ENCODE measurements around the gene MYO5A. TPM values are rescaled to one million over a fixed set of nuclear protein-coding genes. Genes with fewer than 3 reads are reported as not detected.
A peak's percentile ranks its signal among the peaks of the same experiment; 100 is the strongest.

Gene MYO5A
- total RNA-seq, 1 experiment from 2014 or later, result 21.8 TPM

DNA sequence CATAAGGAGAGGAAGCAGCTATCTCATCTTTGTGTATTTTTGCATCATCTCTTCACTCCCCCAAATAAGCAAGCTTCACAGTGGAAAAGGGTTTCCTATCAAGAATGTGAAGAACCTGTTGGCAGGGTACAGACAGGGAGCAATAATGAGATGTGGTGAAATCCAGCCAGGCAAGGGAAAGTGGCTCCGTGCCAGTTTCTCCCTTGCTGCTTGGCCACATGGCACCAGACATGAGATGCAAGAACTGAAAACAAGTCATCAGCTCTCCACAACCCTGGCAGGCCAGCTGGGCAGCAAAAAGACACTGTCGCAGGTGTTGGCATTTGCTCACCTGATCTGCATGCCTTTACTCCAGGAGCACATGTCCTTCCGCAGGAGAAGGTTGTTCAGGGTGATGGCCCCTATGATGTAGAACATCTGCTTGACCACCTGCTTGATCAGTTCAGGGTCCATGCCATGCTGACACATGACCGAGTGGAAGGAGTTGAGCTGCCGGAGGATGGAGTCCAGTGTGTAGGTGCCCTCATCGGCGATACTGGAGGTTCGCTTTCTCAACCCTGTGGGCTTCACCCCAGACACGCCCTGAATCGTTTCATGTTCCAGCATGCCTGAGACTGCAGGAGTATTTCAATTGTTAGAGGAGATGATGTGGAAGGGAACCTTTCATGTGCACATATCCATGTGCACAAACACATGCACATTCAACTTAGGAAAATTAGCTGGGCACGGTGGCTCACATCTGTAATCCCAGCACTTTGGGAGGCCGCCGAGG is 209.8 kb downstream of the MYO5A start:
- Histone ChIP-seq H3K14ac (ENCODE audit: insufficient read depth, low read length) (no peak overlapping the region), H3K9me3 (ENCODE audit: control insufficient read depth, low read depth, low read length) (no peaks in the 10 kb centered on the region), H3K4ac (ENCODE audit: low read depth, low read length) (no peak overlapping the region), H3K27ac (ENCODE audit: insufficient read length, low read depth, low read length) (no peak overlapping the region), H2BK5ac (ENCODE audit: insufficient read length, low read length) (no peak overlapping the region), H3T11ph (ENCODE audit: low read length) (no peak overlapping the region), H3K9ac (ENCODE audit: extremely low read depth, insufficient read length, low read length) (no peak overlapping the region), H2AFZ (ENCODE audit: low read length) (no peak overlapping the region), H3K79me1 (ENCODE audit: insufficient read depth, low read depth, low read length, poor library complexity, severe bottlenecking) (no peaks in the 10 kb centered on the region), H2BK120ac (ENCODE audit: low read depth, low read length, poor library complexity, severe bottlenecking) (no peak overlapping the region), H4K5ac (ENCODE audit: insufficient read length, low read depth, low read length) (no peak overlapping the region), H2AK5ac (ENCODE audit: insufficient read length, low read length) (no peak overlapping the region), H3K56ac (ENCODE audit: insufficient read length, low read depth, low read length) (no peak overlapping the region), H3K18ac (ENCODE audit: insufficient read length, low read depth, low read length) (no peak overlapping the region), H2BK15ac (ENCODE audit: low read depth, low read length) (no peak overlapping the region), H3K4me2 (ENCODE audit: insufficient read depth, insufficient read length, low read length) (no peak overlapping the region), H3K23ac (ENCODE audit: insufficient read length, low read depth, low read length) (no peak overlapping the region), H2BK20ac (ENCODE audit: low read depth, low read length, poor library complexity, severe bottlenecking) (no peak overlapping the region), H3K23me2 (ENCODE audit: insufficient read length, low read depth, low read length, poor library complexity, severe bottlenecking) (no peaks in the 10 kb centered on the region), H4K8ac (replicated peaks; ENCODE audit: insufficient read length, low read depth, low read length) (no peak overlapping the region), H4K20me1 (ENCODE audit: control insufficient read depth, insufficient read depth, insufficient read length) (no peaks in the 10 kb centered on the region), H3K4me1 (ENCODE audit: insufficient read depth, low read length) (no peaks in the 10 kb centered on the region), H4K91ac (ENCODE audit: insufficient read length, low read depth, low read length) (no peak overlapping the region), H3K79me2 (ENCODE audit: insufficient read depth, low read length) (no peaks in the 10 kb centered on the region), H3K27me3 (ENCODE audit: insufficient read depth, low read length) (no peaks in the 10 kb centered on the region), H2BK12ac (ENCODE audit: insufficient read length, low read depth, low read length) (no peak overlapping the region)
- DNase-seq, result no peak
- H3K9me3 Mint-ChIP-seq, result no peaks in the 10 kb centered on the region
- H3K4me3 Mint-ChIP-seq, result no peak overlapping the region
- H3K36me3 Mint-ChIP-seq (ENCODE audit: insufficient read depth in 1 of 3, low read depth in 3 of 3), result peaks cover 5 to 25% (median 19%) of the 10 kb centered on the region in 3 experiments; a peak in 6 of 7 replicates
- no peaks in the 10 kb centered on the region for H3K4me1 Mint-ChIP-seq
- no peak for TF ChIP-seq CTCF (conservative IDR thresholded peaks at IDR 0.05)
- no peaks in the 10 kb centered on the region; the same call in 1 of the 2 replicates for H3K27me3 Mint-ChIP-seq (ENCODE audit: low read depth)
- H3K27ac Mint-ChIP-seq, result peak overlapping the region in 1 of 3 experiments; percentile 66; a peak in 1 of 7 replicates
- WGBS (ENCODE audit: extremely low coverage, insufficient read length, low lambda C conversion rate), result no CpG with 5 or more reads among the region's 13 CpGs
